GM18909 (cell line): Measurements from ENCODE around the gene ITIH1.
"Not testable (repeated sequence)": the region's sequence is repeated elsewhere in the genome, so short reads cannot be mapped to it uniquely, and the experiment has no call there.

Experiments used
- ATAC-seq: cut with Tn5 transposase; IDR thresholded peaks from one replicate; pipeline ENCODE4 v1.9.1; 2021; ENCODE audit warnings: mild to moderate bottlenecking; ENCODE audit not compliant: unreplicated experiment, poor library complexity

ITIH1 gene

GRCh38 chr3:52777127-52777958, at the start of gene ITIH1:
Gene ITIH1 (plus strand): TSS chr3:52777599. CDS start chr3:52777616, 17 bp downstream.
- ATAC-seq: no peak

- ATAC-seq: not testable (repeated sequence)
Measured at GRCh38 chr3:52728753-52729152, 48.6 kb upstream of the ITIH1 start.

GRCh38 chr3:52730681-52731080, 46.7 kb upstream of the ITIH1 start:
- no peak for ATAC-seq

GRCh38 chr3:52731590-52731989, 45.8 kb upstream of the ITIH1 start:
- ATAC-seq: no peak

GRCh38 chr3:52733256-52733891, 44.0 kb upstream of the ITIH1 start:
- no peak for ATAC-seq

GRCh38 chr3:52739730-52740129, 37.7 kb upstream of the ITIH1 start:
- no peak for ATAC-seq

- no peak for ATAC-seq
Measured at GRCh38 chr3:52742418-52743041, 34.9 kb upstream of the ITIH1 start.

GRCh38 chr3:52743152-52743551, 34.2 kb upstream of the ITIH1 start:
- ATAC-seq: no peak

- ATAC-seq: no peak
Measured at GRCh38 chr3:52743721-52744120, 33.7 kb upstream of the ITIH1 start.

- ATAC-seq: no peak
Measured at GRCh38 chr3:52752045-52752660, 25.2 kb upstream of the ITIH1 start.

GRCh38 chr3:52754373-52754772, 23.0 kb upstream of the ITIH1 start:
- ATAC-seq: no peak

- no peak for ATAC-seq
Measured at GRCh38 chr3:52756141-52756540, 21.3 kb upstream of the ITIH1 start.

- no peak for ATAC-seq
Measured at GRCh38 chr3:52763466-52763865, 13.9 kb upstream of the ITIH1 start.

GRCh38 chr3:52769786-52770455, 7.5 kb upstream of the ITIH1 start:
- no peak for ATAC-seq

- peak; percentile 95 for ATAC-seq
Measured at GRCh38 chr3:52770496-52771333, 6.7 kb upstream of the ITIH1 start, which contains the start of gene NEK4. Gene NEK4 (minus strand): TSS chr3:52770940. CDS start chr3:52770746, 194 bp downstream.

- peak; percentile 6 for ATAC-seq
Measured at GRCh38 chr3:52771334-52771681, 6.1 kb upstream of the ITIH1 start.

GRCh38 chr3:52771702-52772101, 5.7 kb upstream of the ITIH1 start:
- no peak for ATAC-seq

- ATAC-seq: no peak
Measured at GRCh38 chr3:52773361-52774065, 3.9 kb upstream of the ITIH1 start.
